HepG2 (cell line): ENCODE results near the gene ADAMTS4. TPM values are rescaled to one million over a fixed set of nuclear protein-coding genes. Genes with fewer than 3 reads are reported as not detected.

Source experiments
- ATAC-seq: fragments of 200-7000 bp; cut with Tn5 transposase; 3 replicates; pipeline ENCODE4 v1.9.1; 2020; ENCODE audit warnings: mild to moderate bottlenecking, moderate library complexity
- BruUV-seq: library from RNA; stranded (reverse); fragments of 400-500 nt; replicated peaks from 2 replicates; lab custom pipeline; 2021; lab: Mats Ljungman, UMichigan
- CTCF ChIA-PET: fragments of 300-600 bp; formaldehyde crosslinking; extraction: SDS; loops from one replicate; lab custom pipeline; 2021; ENCODE audit warnings: low total read pairs, inconsistent platforms, low intra/inter-chr PET ratio; lab: Yijun Ruan, JAX
- POLR2A ChIA-PET: fragments of 350-600 bp; sonication (Branson Sonifier 250); formaldehyde crosslinking; loops from one replicate; lab custom pipeline; 2020; ENCODE audit warnings: antibody characterized with exemption, inconsistent platforms; lab: Yijun Ruan, JAX
- DNase-seq: peaks from one replicate; pipeline ENCODE4 v3.0.0-alpha.2; 2015; ENCODE audit warnings: low spot score
- FAIRE-seq: peaks from 3 replicates; lab custom pipeline; 2011; peaks lifted over from hg19 to GRCh38; lab: Jason Lieb, UNC
- H2AFZ ChIP-seq: one replicate; pipeline ENCODE4 v1.6.1; 2011; ENCODE audit warnings: low read length, inconsistent platforms
- H3K27ac ChIP-seq: fragments of 300-600 bp; 3 replicates; pipeline ENCODE4 v1.8.0; 2011; ENCODE audit warnings: mixed run types, mild to moderate bottlenecking, mixed read lengths, low read length, inconsistent platforms; ENCODE audit not compliant: insufficient read depth; ENCODE audit errors: extremely low read length
- H3K27me3 ChIP-seq, 2 experiments: fragments of 200-600 bp in 1 of 2; 2 replicates in 1 of 2; 3 replicates in 1 of 2; pipeline versions ENCODE4 v1.6.0 to v1.8.0; 2011; ENCODE audit warnings: low read length in 2 of 2, mild to moderate bottlenecking in 2 of 2, moderate library complexity in 2 of 2, inconsistent platforms in 1 of 2; ENCODE audit not compliant: insufficient read depth in 2 of 2, control insufficient read depth in 1 of 2
- H3K36me3 ChIP-seq, 2 experiments: fragments of 200-600 bp in 1 of 2; replicated peaks in 1 of 2; 2 replicates in 1 of 2; 3 replicates in 1 of 2; pipeline versions ENCODE4 v1.5.1 to v1.8.0; 2011; ENCODE audit warnings: low read length in 2 of 2, inconsistent platforms in 1 of 2; ENCODE audit not compliant: insufficient read depth in 2 of 2, control insufficient read depth in 1 of 2
- H3K4me1 ChIP-seq: 2 replicates; pipeline ENCODE4 v1.5.1; 2012; ENCODE audit warnings: low read length, inconsistent platforms; ENCODE audit not compliant: insufficient read depth
- H3K4me2 ChIP-seq: 2 replicates; pipeline ENCODE4 v1.6.0; 2011; ENCODE audit warnings: low read depth, low read length, inconsistent platforms
- H3K4me3 ChIP-seq, 3 experiments: fragments of 200-600 bp in 1 of 3; sonication (generic), shearing (Covaris generic) in 1 of 3; replicated peaks in 1 of 3; 2 replicates each; pipeline ENCODE4 v1.5.1; 2011 to 2016; ENCODE audit warnings: low read length in 3 of 3, inconsistent platforms in 2 of 3, low read depth in 2 of 3, mild to moderate bottlenecking in 2 of 3, control low read depth in 1 of 3, mixed read lengths in 1 of 3; ENCODE audit not compliant: insufficient read depth in 1 of 3
- H3K79me2 ChIP-seq: one replicate; pipeline ENCODE4 v1.6.1; 2011; ENCODE audit warnings: low read length, inconsistent platforms; ENCODE audit not compliant: insufficient read depth
- H3K9ac ChIP-seq: 2 replicates; pipeline ENCODE4 v1.6.0; 2011; ENCODE audit warnings: mild to moderate bottlenecking, low read depth, low read length, inconsistent platforms; ENCODE audit not compliant: insufficient read depth
- H3K9me3 ChIP-seq: 2 replicates; pipeline ENCODE4 v1.5.1; 2012; ENCODE audit warnings: mild to moderate bottlenecking, low read length
- H4K20me1 ChIP-seq: 2 replicates; pipeline ENCODE4 v1.6.0; 2011; ENCODE audit warnings: inconsistent platforms, mild to moderate bottlenecking, low read length, moderate library complexity; ENCODE audit not compliant: insufficient read depth
- AKAP8 ChIP-seq: sonication (generic); formaldehyde crosslinking; IDR thresholded peaks from 2 replicates; pipeline ENCODE4 v1.5.1; 2020; ENCODE audit warnings: mild to moderate bottlenecking, missing genetic modification reagents
- ETV5 ChIP-seq: IDR thresholded peaks from 2 replicates; pipeline ENCODE4 v1.6.1; 2018; ENCODE audit warnings: missing biosample characterization, missing genetic modification reagents, inconsistent platforms, borderline replicate concordance
- HNRNPUL1 ChIP-seq: fragments of 200-400 bp; formaldehyde crosslinking; IDR thresholded peaks from 2 replicates; pipeline ENCODE4 v1.6.1; 2017; ENCODE audit warnings: low read depth, mild to moderate bottlenecking, low read length, moderate library complexity
- MBNL3 ChIP-seq: fragments of 250-450 bp; sonication (Bioruptor Pico); conservative IDR thresholded peaks from 2 replicates; pipeline ENCODE4 v1.8.0; 2022; ENCODE audit warnings: mild to moderate bottlenecking, inconsistent platforms
- NONO ChIP-seq, 2 experiments: fragments of 450-650 bp in 1 of 2; sonication (generic) in 1 of 2; formaldehyde crosslinking in 1 of 2; IDR thresholded peaks in 1 of 2; conservative IDR thresholded peaks in 1 of 2; 2 replicates each; pipeline versions ENCODE4 v1.6.1 to v1.8.0; 2017 to 2022; ENCODE audit warnings: mild to moderate bottlenecking in 1 of 2, missing genetic modification reagents in 1 of 2, moderate library complexity in 1 of 2
- RAD51 ChIP-seq: fragments of 450-650 bp; IDR thresholded peaks from 2 replicates; pipeline ENCODE4 v1.6.1; 2016; ENCODE audit warnings: borderline replicate concordance
- RBM39 ChIP-seq: fragments of 200-400 bp; formaldehyde crosslinking; IDR thresholded peaks from one replicate; pipeline ENCODE4 v1.6.1; 2018; ENCODE audit warnings: antibody characterized with exemption, mild to moderate bottlenecking, low read depth, low read length; ENCODE audit not compliant: poor library complexity, severe bottlenecking
- ZNF274 ChIP-seq: sonication (generic); formaldehyde crosslinking; IDR thresholded peaks from 2 replicates; pipeline ENCODE4 v1.5.1; 2020; ENCODE audit warnings: mild to moderate bottlenecking, missing genetic modification reagents
- ZNF329 ChIP-seq: sonication (generic); formaldehyde crosslinking; IDR thresholded peaks from 2 replicates; pipeline ENCODE4 v1.9.0; 2021; ENCODE audit warnings: low read depth, mild to moderate bottlenecking, missing genetic modification reagents
- ZNF570 ChIP-seq: sonication (generic); formaldehyde crosslinking; IDR thresholded peaks from 2 replicates; pipeline ENCODE4 v1.4.0; 2020; ENCODE audit warnings: mild to moderate bottlenecking, missing genetic modification reagents, borderline replicate concordance
- ZNF639 ChIP-seq: conservative IDR thresholded peaks from 2 replicates; pipeline ENCODE4 v1.6.1; 2018; ENCODE audit warnings: missing genetic modification reagents
- ZNF878 ChIP-seq: sonication (generic); formaldehyde crosslinking; IDR thresholded peaks from 2 replicates; pipeline ENCODE4 v1.8.1; 2023; ENCODE audit warnings: mild to moderate bottlenecking, missing genetic modification reagents, moderate library complexity
- ZSCAN9 ChIP-seq: IDR thresholded peaks from 2 replicates; pipeline ENCODE4 v1.6.1; 2016; ENCODE audit warnings: borderline replicate concordance
- WGBS: methylation state at CpG from one replicate; pipeline ENCODE4 v1.1.6; 2017; ENCODE audit warnings: low lambda C conversion rate; 5-methylcytosine and 5-hydroxymethylcytosine counted together
- in situ Hi-C: cut with HindIII; loops from 2 replicates; pipeline ENCODE4 v1.10.0; 2017; ENCODE audit warnings: low pct_unique_long_range_greater_than_20kb; ENCODE audit not compliant: extremely low pct_ligation_motif_present
- intact Hi-C: fragments of 100-400 bp; cut with micrococcal nuclease; formaldehyde crosslinking; loops from one replicate; pipeline ENCODE4 v1.10.0; 2022; ENCODE audit not compliant: unreplicated experiment
- polyA plus RNA-seq, 8 experiments: library from polyadenylated mRNA; depleted of rRNA in 3 of 8; stranded (reverse) in 7 of 8; unstranded in 1 of 8; fragments of >200 nt; fragmentation: Illumina TruSeq in 4 of 8; extraction: Trizol in 4 of 8; gene quantifications; 2 replicates each; pipeline versions ENCODE4 v1.2.1 to v1.2.3, GENCODE V29; 2011 to 2016; ENCODE audit warnings: low read depth in 4 of 8, missing spikeins in 1 of 8, mixed read lengths in 1 of 8; ENCODE audit not compliant: insufficient read depth in 1 of 8
- total RNA-seq, 5 experiments: library from RNA; depleted of rRNA; stranded (reverse); fragments of >200 nt; fragmentation: Illumina TruSeq; extraction: Trizol; gene quantifications; 2 replicates each; pipeline ENCODE4 v1.2.3, GENCODE V29; 2016; ENCODE audit warnings: low read depth in 1 of 5
- TF ChIP-seq, protein P1 (sequence below): sonication (generic); formaldehyde crosslinking; IDR thresholded peaks from 2 replicates; pipeline ENCODE4 v1.5.0; 2020; ENCODE audit warnings: missing genetic modification reagents
- TF ChIP-seq, protein P2 (sequence below): IDR thresholded peaks from 2 replicates; pipeline ENCODE4 v1.6.1; 2016
- TF ChIP-seq, protein P3 (sequence below): sonication (generic); formaldehyde crosslinking; IDR thresholded peaks from 2 replicates; pipeline ENCODE4 v1.9.0; 2021; ENCODE audit warnings: missing genetic modification reagents, mild to moderate bottlenecking, borderline replicate concordance

Gene ADAMTS4
- total and polyA plus RNA-seq, 2 of the 13 experiments (the other 11 are each of a cell fraction or from before 2014, with no cell fraction given): 0.51 to 1.7 TPM

GRCh38 chr1:161244888-161245287 lies 46.0 kb upstream of the ADAMTS4 start (continued):
- TF ChIP-seq RAD51: no peak
- TF ChIP-seq AKAP8 (CRISPR knock-in tag): no peak
- no peak for TF ChIP-seq ETV5
- no peak for TF ChIP-seq ZSCAN9 (CRISPR knock-in tag)
- TF ChIP-seq HNRNPUL1: no peak
- TF ChIP-seq NONO (IDR thresholded peaks at IDR 0.05): no peak
- TF ChIP-seq NONO (CRISPR knock-in tag; conservative IDR thresholded peaks at IDR 0.05): no peak
- TF ChIP-seq ZNF639 (CRISPR knock-in tag): no peak
- TF ChIP-seq, protein P1, sequence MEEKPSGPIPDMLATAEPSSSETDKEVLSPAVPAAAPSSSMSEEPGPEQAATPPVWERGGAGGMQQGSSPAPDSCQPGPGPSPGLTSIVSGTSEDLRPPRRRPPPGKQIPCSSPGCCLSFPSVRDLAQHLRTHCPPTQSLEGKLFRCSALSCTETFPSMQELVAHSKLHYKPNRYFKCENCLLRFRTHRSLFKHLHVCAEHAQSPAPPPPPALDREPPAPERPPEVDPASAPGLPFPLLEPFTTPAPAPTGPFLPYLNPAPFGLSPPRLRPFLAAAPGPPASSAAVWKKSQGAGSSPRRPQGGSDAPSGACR: no peak
- TF ChIP-seq, protein P2, sequence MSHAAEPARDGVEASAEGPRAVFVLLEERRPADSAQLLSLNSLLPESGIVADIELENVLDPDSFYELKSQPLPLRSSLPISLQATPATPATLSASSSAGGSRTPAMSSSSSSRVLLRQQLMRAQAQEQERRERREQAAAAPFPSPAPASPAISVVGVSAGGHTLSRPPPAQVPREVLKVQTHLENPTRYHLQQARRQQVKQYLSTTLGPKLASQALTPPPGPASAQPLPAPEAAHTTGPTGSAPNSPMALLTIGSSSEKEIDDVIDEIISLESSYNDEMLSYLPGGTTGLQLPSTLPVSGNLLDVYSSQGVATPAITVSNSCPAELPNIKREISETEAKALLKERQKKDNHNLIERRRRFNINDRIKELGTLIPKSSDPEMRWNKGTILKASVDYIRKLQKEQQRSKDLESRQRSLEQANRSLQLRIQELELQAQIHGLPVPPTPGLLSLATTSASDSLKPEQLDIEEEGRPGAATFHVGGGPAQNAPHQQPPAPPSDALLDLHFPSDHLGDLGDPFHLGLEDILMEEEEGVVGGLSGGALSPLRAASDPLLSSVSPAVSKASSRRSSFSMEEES (CRISPR knock-in tag): no peak
- no peak for TF ChIP-seq ZNF274 (CRISPR knock-in tag)
- TF ChIP-seq, all 625 proteins: peak for 0

DNA sequence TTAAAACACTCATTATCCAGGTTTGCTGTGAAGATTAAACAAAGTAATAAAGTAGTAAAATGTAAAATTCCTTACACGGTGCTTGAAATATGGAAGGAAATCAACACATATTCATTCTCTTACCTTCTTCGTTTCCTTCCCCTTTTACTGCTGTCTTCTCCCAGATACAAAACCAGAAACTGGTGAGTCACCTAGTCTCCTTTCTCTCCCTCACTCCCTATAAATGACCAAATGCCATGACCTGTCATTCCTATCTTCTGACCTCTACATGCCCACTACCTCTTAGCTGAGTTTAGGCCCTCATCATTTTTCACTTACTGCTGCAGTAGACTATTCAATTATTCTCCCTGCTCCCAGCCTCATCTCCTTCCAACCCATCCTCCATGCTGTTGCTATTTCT lies 43.5 kb upstream of the ADAMTS4 start:
- no peak overlapping the region for H2AFZ ChIP-seq
- CTCF ChIA-PET: no interaction called here
- no peak overlapping the region for H3K4me3 ChIP-seq
- ATAC-seq: no peak
- no peak for DNase-seq
- no TSS peak for BruUV-seq
- no peaks in the 10 kb centered on the region for H4K20me1 ChIP-seq
- no peak overlapping the region for H3K27ac ChIP-seq
- peaks cover 1 to 3% of the 10 kb centered on the region in 2 experiments; a peak in 3 of 5 replicates for H3K27me3 ChIP-seq
- 34% methylated on average over 2 of the region's 2 CpGs for WGBS
- H3K9ac ChIP-seq: no peak overlapping the region
- FAIRE-seq: no peak
- TF ChIP-seq, protein P3, sequence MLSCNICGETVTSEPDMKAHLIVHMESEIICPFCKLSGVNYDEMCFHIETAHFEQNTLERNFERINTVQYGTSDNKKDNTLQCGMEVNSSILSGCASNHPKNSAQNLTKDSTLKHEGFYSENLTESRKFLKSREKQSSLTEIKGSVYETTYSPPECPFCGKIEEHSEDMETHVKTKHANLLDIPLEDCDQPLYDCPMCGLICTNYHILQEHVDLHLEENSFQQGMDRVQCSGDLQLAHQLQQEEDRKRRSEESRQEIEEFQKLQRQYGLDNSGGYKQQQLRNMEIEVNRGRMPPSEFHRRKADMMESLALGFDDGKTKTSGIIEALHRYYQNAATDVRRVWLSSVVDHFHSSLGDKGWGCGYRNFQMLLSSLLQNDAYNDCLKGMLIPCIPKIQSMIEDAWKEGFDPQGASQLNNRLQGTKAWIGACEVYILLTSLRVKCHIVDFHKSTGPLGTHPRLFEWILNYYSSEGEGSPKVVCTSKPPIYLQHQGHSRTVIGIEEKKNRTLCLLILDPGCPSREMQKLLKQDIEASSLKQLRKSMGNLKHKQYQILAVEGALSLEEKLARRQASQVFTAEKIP (CRISPR knock-in tag): no peak
- no peak for TF ChIP-seq ZNF878 (CRISPR knock-in tag)
- no peak for TF ChIP-seq ZNF329 (CRISPR knock-in tag)
- TF ChIP-seq ZNF570 (CRISPR knock-in tag): no peak
- TF ChIP-seq MBNL3 (CRISPR knock-in tag): no peak
- no peak for TF ChIP-seq RBM39
- TF ChIP-seq, all 625 proteins: peak for 0
- Histone ChIP-seq H3K4me2 (no peak overlapping the region), H3K9me3 (no peaks in the 10 kb centered on the region), H3K4me1 (peaks cover 31% of the 10 kb centered on the region), H3K79me2 (no peaks in the 10 kb centered on the region), H3K36me3 (no peaks in the 10 kb centered on the region)
- in situ Hi-C loops (no loop called here), intact Hi-C loops (no loop called here)
- POLR2A ChIA-PET: no interaction called here
